ENCODE data around the gene ZNF516. TPM values are rescaled to one million over a fixed set of nuclear protein-coding genes. Genes with fewer than 3 reads are reported as not detected.

The ZNF516 gene
- total and polyA plus RNA-seq, 2 of the 13 experiments (the other 11 are each of a cell fraction or from before 2014, with no cell fraction given): 16.6 to 18.7 TPM

DNA sequence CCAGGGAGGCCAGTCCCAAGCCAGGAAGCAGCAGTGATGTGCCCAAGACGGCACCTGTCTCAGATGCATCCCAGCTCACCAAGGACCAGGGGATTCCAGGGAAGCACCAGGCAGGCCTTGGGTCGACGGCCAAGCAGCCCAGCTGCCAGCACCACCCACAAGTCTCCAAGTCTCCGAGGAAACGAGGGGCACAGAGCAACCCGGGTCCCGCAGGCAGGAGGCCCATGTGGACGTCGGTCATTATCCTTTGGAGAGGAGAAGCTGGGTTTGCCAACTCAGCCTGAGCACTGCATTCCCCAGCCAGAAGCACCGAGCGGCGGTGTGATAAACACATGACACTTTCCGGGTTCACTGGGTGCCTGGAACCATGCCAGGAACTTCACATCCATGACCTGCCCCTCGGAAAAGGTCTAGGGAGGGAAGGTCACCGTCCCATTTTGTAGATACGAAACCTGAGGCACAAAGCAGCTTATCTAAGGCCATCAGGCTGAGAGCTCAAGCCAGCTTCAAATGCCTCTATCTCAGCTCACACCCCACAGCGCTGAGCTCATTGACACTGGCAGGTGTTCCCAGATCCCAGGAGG lies 104.5 kb downstream of the ZNF516 start (continued):
- TF ChIP-seq, protein P1, sequence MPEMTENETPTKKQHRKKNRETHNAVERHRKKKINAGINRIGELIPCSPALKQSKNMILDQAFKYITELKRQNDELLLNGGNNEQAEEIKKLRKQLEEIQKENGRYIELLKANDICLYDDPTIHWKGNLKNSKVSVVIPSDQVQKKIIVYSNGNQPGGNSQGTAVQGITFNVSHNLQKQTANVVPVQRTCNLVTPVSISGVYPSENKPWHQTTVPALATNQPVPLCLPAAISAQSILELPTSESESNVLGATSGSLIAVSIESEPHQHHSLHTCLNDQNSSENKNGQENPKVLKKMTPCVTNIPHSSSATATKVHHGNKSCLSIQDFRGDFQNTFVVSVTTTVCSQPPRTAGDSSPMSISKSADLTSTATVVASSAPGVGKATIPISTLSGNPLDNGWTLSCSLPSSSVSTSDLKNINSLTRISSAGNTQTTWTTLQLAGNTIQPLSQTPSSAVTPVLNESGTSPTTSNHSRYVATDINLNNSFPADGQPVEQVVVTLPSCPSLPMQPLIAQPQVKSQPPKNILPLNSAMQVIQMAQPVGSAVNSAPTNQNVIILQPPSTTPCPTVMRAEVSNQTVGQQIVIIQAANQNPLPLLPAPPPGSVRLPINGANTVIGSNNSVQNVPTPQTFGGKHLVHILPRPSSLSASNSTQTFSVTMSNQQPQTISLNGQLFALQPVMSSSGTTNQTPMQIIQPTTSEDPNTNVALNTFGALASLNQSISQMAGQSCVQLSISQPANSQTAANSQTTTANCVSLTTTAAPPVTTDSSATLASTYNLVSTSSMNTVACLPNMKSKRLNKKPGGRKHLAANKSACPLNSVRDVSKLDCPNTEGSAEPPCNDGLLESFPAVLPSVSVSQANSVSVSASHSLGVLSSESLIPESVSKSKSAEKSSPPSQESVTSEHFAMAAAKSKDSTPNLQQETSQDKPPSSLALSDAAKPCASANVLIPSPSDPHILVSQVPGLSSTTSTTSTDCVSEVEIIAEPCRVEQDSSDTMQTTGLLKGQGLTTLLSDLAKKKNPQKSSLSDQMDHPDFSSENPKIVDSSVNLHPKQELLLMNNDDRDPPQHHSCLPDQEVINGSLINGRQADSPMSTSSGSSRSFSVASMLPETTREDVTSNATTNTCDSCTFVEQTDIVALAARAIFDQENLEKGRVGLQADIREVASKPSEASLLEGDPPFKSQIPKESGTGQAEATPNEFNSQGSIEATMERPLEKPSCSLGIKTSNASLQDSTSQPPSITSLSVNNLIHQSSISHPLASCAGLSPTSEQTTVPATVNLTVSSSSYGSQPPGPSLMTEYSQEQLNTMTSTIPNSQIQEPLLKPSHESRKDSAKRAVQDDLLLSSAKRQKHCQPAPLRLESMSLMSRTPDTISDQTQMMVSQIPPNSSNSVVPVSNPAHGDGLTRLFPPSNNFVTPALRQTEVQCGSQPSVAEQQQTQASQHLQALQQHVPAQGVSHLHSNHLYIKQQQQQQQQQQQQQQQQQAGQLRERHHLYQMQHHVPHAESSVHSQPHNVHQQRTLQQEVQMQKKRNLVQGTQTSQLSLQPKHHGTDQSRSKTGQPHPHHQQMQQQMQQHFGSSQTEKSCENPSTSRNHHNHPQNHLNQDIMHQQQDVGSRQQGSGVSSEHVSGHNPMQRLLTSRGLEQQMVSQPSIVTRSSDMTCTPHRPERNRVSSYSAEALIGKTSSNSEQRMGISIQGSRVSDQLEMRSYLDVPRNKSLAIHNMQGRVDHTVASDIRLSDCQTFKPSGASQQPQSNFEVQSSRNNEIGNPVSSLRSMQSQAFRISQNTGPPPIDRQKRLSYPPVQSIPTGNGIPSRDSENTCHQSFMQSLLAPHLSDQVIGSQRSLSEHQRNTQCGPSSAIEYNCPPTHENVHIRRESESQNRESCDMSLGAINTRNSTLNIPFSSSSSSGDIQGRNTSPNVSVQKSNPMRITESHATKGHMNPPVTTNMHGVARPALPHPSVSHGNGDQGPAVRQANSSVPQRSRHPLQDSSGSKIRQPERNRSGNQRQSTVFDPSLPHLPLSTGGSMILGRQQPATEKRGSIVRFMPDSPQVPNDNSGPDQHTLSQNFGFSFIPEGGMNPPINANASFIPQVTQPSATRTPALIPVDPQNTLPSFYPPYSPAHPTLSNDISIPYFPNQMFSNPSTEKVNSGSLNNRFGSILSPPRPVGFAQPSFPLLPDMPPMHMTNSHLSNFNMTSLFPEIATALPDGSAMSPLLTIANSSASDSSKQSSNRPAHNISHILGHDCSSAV (CRISPR knock-in tag; IDR thresholded peaks at IDR 0.05; ENCODE audit: borderline replicate concordance): no peak
- TF ChIP-seq, protein P2, sequence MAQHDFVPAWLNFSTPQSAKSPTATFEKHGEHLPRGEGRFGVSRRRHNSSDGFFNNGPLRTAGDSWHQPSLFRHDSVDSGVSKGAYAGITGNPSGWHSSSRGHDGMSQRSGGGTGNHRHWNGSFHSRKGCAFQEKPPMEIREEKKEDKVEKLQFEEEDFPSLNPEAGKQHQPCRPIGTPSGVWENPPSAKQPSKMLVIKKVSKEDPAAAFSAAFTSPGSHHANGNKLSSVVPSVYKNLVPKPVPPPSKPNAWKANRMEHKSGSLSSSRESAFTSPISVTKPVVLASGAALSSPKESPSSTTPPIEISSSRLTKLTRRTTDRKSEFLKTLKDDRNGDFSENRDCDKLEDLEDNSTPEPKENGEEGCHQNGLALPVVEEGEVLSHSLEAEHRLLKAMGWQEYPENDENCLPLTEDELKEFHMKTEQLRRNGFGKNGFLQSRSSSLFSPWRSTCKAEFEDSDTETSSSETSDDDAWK (CRISPR knock-in tag; IDR thresholded peaks at IDR 0.05): no peak
